GM18861 (cell line): ENCODE results near the gene MPHOSPH9.

Experiments used
- ATAC-seq: cut with Tn5 transposase; IDR thresholded peaks from one replicate; pipeline ENCODE4 v1.9.1; 2021; ENCODE audit not compliant: unreplicated experiment

The MPHOSPH9 gene, protein sequence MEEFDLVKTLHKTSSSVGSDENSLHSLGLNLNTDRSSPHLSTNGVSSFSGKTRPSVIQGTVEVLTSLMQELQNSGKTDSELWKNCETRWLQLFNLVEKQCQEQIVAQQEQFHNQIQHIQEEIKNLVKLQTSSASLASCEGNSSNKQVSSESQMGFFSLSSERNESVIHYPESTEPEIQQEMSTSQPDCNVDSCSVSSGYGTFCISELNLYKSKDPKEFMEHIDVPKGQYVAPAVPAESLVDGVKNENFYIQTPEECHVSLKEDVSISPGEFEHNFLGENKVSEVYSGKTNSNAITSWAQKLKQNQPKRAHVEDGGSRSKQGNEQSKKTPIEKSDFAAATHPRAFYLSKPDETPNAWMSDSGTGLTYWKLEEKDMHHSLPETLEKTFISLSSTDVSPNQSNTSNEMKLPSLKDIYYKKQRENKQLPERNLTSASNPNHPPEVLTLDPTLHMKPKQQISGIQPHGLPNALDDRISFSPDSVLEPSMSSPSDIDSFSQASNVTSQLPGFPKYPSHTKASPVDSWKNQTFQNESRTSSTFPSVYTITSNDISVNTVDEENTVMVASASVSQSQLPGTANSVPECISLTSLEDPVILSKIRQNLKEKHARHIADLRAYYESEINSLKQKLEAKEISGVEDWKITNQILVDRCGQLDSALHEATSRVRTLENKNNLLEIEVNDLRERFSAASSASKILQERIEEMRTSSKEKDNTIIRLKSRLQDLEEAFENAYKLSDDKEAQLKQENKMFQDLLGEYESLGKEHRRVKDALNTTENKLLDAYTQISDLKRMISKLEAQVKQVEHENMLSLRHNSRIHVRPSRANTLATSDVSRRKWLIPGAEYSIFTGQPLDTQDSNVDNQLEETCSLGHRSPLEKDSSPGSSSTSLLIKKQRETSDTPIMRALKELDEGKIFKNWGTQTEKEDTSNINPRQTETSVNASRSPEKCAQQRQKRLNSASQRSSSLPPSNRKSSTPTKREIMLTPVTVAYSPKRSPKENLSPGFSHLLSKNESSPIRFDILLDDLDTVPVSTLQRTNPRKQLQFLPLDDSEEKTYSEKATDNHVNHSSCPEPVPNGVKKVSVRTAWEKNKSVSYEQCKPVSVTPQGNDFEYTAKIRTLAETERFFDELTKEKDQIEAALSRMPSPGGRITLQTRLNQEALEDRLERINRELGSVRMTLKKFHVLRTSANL

DNA sequence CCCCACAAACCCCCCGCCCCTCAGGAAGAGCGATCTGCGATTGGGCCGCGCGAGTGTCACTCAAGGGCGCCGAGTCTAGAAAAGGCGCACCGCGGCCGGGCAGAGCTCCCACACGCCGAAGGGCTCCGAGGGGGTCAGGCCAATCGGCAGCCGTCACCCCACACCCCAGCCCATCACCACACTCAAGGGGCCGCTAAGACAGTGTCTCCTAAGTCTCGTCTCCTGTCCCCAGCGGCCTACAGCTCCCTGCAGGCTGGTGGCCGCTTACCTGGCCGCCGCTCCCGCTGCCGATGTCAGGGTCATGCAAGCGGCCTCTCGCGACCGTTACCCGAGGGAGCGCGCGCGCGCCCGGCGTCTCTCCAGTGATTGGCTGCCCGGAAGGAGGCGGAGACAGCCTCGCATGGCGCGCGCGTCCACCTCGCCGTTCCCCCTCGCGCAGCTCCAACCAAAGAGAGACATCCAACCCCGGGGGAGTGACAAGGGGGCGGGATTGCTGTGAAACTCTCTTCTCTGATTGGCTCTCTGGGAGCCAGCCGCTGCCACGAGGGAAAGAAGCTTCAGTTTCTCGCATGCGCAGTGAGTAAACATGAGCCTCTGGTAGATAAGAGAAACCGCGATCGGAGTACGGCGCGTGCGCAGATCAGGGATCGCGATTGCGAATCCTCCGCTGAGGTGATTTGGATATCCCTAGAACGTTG, at the start of gene MPHOSPH9, which contains the start of gene MTRFR:
MPHOSPH9 (minus strand) TSS at position 335 of the 698 bp plus-strand sequence. CDS start 2,777 bp downstream, outside the sequence.
MTRFR (plus strand) TSS at position 630 of the 698 bp plus-strand sequence. CDS start 20,239 bp downstream, outside the sequence.
- ATAC-seq = peak; percentile 71

DNA sequence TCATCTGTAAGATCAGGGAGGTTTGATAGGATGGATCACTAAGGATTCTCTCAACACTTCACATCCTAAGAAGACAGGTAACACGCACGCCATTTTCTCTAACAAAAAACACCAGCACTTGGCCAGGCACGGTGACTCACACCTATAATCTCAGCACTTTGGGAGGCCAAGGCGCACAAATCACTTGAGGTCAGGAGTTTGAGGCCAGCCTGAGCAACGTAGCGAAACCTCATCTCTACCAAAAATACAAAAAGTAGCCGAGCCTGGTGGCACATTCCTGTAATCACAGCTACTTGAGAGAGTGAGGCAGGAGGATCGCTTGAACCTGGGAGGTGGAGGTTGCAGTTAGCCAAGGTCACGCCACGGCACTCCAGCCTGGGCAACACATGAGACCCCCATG, 49.2 kb upstream of the MPHOSPH9 start:
- ATAC-seq = no peak

DNA sequence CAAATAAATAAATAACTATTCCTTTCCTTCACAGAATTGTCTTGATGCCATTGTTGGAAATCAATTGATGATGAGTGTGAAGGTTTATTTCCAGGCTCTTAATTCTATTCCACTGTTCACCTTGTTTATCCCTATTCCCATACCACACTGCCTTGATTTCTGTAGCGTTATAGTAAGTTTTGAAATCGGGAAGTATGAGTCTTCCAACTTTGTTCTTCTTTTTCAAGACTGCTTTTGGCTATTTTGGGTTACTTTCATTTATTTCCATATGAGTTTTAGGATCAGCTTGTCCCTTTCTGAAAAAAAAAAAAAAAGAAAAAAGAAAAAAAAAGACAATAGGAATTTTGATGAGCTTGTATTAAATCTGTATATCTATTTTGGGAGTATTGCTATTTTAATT, 48.0 kb upstream of the MPHOSPH9 start:
- no peak for ATAC-seq

DNA sequence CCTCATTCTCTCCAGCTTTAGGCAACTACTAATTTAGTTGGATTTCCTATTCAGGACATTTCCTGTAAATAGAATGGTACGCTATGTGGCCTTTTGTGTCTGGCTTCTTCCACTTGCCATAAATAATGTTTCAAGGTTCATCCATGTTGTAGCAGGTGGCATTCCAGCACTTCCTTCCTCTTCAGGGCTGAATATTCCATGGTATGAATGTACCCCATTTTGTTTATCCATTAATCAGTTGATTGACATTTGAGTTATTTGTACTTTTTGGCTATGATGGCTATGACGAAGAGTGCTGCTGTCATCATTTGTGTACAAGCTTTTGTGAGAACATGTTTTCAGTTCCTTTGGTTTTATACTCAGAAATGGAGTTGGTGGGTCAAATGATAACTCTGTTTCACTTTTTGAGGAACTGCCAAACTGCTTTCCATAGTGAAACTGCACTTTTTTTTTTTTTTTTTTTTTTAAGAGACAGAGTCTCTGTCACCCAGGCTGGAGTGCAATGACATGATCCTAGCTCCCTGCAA, 45.2 kb upstream of the MPHOSPH9 start:
- peak; percentile 79 for ATAC-seq

DNA sequence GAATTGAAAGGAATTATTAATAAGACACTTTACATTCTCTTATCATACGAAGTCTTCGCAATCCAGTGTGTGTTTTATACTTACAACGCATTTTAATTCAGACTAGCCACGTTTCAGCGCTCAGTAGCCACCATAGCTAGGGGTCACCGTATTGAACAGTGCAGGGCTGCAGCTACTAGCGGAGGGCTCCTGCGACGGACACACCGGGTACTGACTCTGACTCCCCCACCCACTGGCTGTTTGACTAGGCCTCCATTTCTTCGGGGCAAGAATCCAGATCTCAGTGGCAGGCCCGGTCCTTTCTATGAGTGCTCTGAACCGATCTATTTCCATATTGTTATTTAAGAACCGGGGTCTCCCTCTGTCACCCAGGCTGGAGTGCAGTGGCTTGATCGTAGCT, 40.2 kb upstream of the MPHOSPH9 start:
- no peak for ATAC-seq

DNA sequence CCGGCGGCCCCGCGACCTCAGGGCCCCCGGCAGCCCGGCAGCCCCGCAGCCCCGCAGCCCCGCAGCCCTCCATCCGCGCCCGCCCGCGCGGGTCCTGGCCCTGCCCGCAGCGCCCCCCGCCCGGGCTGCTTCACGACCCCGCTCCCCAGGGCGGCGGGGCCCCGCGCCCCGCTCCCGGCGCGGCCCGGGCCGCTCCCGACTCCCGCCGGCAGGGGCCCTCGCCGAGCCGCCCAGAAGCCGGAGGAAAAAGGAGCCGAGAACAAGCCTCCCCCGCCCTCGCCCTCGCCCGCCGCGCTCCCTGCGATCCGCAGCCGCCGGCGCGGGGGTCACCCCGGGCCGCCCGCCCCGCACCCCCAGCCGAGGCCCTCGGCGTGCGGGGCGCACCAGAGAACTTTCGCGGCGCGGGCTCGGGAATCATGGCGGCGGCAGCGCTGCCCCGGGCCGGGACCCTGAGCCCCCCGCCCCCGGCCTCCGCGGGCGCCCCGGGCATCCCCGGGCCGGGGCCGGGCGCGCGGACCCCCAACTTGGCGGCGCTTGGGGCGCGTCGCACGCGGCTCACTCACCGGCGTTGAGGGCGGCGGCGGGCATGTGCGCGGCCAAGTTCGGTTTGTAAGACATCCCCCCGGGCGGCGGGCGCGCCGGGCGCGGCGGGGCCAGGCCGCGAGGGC, 38.2 kb upstream of the MPHOSPH9 start:
- ATAC-seq = peak; percentile 34

DNA sequence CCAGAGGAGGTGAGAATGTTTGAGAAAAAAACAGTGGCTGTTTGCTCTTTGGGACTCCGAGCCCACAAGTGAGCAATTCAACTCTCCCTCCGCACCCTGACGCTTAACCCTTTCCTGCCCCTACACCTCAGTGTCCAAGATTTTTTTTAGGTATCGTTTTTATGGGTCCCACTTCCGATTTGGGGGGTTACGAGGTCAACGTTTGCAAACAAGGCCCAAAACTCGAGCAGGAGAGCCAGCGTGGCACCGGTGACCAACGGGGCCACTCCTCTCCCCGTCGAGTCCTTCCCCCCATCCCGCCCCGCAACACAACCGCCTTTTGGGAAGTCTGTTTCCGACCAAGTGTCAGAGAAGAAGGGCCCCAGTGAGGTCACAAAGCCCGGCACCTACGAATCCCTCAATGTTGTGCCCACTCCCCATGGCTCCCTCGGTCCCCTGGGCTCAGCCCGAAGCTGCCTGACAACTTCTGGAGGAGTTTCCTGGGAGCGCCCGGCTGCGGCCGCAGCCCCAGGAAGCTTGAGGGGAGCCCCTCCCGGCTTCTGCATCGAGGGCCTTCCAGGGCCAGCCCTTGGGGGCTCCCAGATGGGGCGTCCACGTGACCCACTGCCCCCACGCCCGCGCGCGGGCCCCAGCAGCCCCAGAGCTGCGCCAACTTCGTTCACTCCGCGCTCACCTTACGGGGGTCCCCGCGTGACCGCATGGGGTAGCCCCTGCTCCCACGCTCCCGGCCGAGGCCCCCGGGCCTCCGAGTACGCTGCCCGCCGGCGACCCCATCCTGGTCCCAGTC, 37.5 kb upstream of the MPHOSPH9 start:
- peak; percentile 12 for ATAC-seq

DNA sequence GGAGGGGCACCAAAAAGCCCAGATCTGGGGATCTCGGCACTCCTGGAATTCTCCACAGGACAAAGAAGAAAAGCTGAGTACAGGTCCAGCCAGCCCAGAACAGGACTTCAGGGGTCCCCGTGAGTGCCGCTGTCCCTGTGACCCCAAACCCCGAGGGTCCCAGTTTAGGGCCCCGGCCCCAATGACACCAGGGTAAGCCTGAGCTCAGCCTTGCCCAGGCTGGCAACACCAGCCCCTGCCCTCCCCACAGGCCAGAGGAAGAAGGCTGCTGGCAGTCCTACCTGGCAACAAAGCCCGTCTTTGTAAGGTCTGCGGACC, 36.9 kb upstream of the MPHOSPH9 start:
- no peak for ATAC-seq

DNA sequence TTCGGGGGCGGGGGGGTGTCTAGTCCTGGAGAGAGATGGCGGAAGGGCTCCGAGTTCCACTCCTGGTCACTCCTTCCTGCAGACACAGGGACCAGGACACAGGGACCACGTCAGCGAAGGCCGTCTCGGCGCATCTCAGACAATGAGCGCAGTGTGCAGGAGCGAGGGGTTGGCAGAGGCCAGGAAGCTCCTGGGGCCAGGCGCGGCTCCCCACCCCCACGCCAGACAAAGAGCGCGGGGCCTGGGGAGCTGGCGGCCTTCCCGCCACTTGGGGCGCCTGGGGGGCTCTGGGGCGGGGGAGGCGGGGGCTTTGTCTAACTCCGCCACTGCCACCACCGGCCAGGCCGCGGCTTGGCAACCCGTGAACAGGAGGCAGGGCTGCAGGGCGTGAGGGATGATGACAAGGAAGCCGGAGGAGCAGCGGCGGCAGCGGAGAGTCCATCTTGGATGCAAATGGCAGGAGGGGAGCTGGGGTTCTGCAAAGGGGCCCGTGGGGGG, 36.5 kb upstream of the MPHOSPH9 start:
- no peak for ATAC-seq

DNA sequence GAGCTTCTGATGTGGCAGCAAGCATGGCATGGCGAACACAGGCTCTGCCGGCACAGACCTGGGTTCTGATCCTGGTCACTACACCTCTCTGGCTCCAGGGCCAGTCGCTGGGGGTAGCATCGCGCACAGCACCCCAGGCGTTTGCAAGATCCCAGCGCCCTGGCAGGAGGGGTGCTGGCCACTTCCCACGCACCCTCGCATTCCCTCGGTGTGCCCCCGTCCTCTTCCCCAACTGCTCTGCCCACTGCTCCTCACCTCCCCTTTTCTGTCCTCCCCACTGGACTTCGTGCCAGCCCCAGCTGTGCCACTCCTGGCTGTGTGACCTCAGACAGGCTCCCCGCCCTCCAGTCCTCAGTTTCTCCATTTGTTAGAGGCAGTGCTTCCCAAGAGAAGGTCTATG, 35.9 kb upstream of the MPHOSPH9 start:
- no peak for ATAC-seq

DNA sequence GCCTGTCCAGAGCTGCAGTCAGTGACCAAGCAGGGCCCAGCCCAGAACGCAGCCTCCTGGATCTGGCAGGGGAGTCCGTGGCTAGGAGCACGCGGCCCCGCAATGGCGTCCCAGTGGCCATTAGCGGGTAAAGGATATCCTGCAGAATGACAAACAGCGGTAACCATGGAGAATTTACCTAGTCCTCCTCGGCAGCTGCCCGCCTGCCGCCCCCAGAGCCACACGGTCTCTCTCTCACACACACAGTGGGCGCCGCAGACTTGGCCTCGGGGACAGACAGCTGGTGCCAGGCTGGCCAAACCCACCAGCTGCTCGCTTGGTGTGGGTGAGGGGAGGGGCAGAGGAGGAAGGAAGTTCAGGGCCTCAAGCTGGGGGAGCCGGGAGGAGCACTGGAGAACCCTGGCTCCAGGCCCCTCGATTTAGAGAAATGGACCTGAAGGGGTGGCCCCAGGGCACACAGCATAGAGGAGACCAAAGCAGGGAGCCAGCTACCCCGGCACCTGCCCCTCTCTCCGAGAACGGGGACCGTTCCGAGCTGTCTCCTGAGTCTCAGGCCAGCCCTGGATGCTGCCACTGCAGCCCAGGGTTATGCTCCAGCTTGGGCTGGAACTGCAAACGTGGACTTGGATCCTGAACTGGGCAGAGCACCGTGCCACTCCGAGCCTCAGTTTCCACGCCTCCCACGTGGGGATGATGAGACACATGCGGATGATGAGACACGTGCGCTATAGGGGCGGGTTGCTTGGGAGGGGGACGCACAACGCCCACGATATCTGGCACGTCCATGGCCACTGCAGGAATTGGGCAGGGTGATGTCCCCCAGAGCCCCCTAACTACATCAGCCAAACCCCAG, 35.3 kb upstream of the MPHOSPH9 start:
- no peak for ATAC-seq

DNA sequence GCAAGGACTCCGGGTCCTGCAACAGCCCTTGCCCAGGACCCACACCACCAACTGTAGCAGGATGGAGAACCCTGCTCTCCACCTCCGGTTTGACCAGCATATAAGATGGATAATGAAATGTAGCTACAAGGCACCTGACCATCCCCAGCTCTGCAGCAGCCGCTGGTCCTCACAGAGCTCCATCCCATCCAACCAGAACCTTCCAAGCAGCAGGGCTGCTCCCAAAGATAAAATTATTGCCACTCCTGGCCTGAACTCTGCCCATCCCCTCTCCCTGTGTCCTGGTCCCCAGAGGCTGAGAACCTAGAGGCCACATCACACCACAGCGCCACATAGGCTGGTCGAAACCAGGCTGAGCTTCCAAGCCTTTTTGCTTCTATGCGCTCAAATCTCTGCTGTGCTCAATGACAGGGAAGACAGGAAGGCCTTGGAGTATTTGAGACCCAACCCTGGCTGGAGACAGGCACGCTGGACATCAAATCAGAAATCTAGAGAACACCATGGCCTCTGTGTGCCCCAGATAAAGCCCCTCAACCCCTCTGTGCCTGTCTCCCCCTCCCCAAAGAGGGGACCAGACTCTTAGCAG, 34.5 kb upstream of the MPHOSPH9 start:
- no peak for ATAC-seq

DNA sequence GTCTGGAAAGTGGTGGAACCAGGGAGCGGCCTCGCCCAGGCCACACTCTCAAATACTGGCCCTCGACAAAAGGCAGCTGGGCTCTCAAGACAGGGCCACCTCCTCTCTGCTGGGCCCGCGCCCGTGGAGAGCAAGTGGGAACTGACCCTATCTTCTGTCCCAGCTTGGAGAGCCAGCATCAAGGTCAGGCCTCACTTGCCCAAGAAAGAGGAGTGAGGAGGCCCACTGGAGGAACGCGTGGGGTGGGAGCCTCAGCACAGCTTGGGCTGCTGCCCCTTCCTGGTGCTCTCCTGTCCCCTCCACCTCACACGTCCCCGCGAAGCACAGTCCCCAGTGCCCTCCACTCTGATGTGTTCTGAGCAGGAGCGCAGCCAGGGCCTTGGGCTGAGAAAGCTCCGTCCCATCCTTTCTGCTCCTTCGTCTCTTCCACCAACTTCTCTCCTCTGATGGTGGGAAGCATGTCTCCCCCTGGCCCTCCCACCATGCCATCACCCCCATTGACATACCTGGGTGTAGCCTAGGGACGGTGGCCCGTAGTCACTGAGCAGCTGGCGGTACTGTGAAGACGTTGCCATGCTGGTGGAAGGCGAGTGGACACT, 33.8 kb upstream of the MPHOSPH9 start:
- ATAC-seq = no peak

DNA sequence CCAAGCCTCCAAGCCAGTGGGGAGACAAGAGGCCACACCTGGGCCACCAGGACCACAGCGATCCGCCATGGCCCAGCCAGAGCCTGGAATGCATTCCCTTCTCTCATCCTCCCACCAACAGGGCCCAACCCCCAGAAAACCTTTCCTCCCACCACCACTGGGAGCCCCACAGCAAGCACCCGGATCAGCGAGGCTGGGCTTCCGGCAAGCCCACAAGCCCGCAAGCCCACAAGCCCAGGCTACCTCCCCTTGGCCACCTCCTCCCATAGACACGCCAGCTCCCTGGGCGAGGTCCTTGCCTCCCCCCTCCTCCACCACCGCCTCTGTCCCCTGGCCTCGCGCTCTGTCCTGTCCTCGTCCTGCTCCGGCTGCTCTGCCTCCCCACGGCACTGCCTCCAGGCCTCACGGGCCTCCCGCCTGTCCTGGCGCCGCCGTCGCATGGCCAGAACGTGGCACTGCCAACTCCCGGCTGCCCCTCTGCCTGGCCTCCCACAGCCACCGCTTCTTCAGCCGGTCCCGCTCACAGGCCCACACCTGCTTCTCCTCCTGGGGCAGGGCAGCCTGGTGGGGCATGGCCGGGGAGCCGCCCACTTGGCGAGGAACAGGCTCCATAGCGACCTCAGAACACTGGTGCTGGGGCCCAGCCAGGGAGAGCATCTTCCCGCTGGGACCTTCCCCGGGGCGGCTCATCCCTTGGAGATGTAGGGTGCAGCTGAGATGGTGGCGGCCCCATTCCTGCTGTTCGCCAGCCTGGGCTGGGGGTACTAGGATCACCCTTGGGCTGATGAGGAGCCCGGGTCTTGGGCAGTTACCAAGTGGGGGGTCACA, 33.1 kb upstream of the MPHOSPH9 start:
- ATAC-seq = no peak

DNA sequence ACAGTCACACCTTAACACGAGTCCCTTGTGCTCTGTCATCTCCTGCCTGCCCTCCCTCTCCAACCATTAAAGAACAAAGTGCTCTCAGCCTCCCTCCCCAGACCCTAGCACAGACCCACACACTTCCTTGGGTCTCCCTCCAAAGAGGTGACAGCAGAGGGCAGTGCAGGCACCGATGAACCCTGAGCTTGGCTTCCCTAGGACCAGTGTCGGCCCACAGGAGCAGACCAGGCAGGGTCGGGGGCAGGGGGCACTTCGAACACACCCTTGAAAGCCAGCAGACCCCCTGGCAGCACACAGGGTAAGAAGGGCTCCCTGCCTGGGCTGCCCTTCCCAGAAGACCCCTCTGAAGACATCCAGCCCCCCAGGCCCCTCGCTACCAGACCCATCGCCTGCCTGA, 31.7 kb upstream of the MPHOSPH9 start:
- ATAC-seq = no peak

DNA sequence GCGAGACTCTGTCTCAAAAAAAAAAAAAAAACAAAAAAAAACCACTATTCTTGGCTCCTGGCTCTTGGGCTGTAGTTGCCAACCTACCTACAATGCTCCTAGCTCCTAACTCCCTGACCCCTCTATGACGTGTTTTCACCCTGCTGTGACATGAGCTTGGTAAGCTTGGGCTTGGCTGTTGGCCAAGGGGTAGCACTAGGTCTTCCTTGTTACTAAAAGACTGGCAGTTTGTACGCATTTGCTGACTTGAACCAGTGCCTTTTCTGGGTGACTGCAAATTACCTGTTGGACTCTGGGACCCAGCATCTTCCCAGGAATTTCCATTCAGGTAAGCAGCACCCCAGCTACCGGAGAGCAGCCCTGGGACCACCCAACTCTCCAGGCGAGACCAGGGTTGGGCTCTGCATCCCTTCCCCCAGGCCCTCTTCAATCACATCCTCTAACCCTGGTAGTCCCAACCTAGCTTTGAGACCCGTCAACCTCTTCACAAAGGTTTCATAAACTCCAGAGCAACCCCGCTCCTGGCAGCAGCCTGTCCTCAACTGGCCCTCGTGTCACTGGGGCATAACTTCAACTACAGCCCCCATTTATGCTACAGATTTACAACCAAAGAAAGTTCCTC, 30.4 kb upstream of the MPHOSPH9 start:
- no peak for ATAC-seq
